ENCODE results near the gene CTNNA2. TPM values are rescaled to one million over a fixed set of nuclear protein-coding genes. Genes with fewer than 3 reads are reported as not detected.

CTNNA2 gene
- polyA plus RNA-seq, 2 of the 4 experiments (the other 2 are of a cell fraction), result 0.50 to 0.94 TPM

- H3K4me1 ChIP-seq, result no peaks in the 10 kb centered on the region
- whole genome bisulfite sequencing (ENCODE audit: missing lambda C conversion rate), result 5% methylated on average over 2 of the region's 2 CpGs
- H3K27ac ChIP-seq, result no peak overlapping the region
- FAIRE-seq, result no peak
- TF ChIP-seq JUNB (IDR thresholded peaks at IDR 0.05) (no peak), KDM5A (IDR thresholded peaks at IDR 0.05) (no peak), HOXA7 (CRISPR knock-in tag; IDR thresholded peaks at IDR 0.05) (no peak), SREBF2 (IDR thresholded peaks at IDR 0.05) (no peak), HEYL (CRISPR knock-in tag; IDR thresholded peaks at IDR 0.05) (no peak), HDAC2 (IDR thresholded peaks at IDR 0.05) (no peak), CHD2 (IDR thresholded peaks at IDR 0.05; ENCODE audit: low read length, partially characterized antibody) (no peak), CTCF (IDR thresholded peaks at IDR 0.05) (no peak), RFX5 (IDR thresholded peaks at IDR 0.05) (no peak), KDM1A (IDR thresholded peaks at IDR 0.05; ENCODE audit: low read depth) (no peak), E2F6 (IDR thresholded peaks at IDR 0.05; ENCODE audit: borderline replicate concordance, low read depth) (no peak), NPAS2 (CRISPR knock-in tag; IDR thresholded peaks at IDR 0.05; ENCODE audit: borderline replicate concordance) (no peak), CHD4 (IDR thresholded peaks at IDR 0.05; ENCODE audit: borderline replicate concordance) (no peak), ZSCAN20 (CRISPR knock-in tag; IDR thresholded peaks at IDR 0.05) (no peak), HES2 (IDR thresholded peaks at IDR 0.05) (no peak), RNF2 (IDR thresholded peaks at IDR 0.05; ENCODE audit: borderline replicate concordance, low read depth) (no peak), NR3C1 (IDR thresholded peaks at IDR 0.05) (no peak), BHLHE40 (IDR thresholded peaks at IDR 0.05; ENCODE audit: low read depth, low read length) (no peak), EP300 (IDR thresholded peaks at IDR 0.05) (no peak)
- DNase-seq (ENCODE audit: low read depth in 1 of 2, low spot score in 1 of 2), result no peak
- H3K9me3 ChIP-seq, result peaks cover 11% of the 10 kb centered on the region; the same call in 2 of the 3 replicates
- no peak overlapping the region for H3K4me3 ChIP-seq
- CTCF ChIA-PET, result no interaction called here
- no peak for ATAC-seq
- no peak overlapping the region for H3K4me2 ChIP-seq
- POLR2A ChIA-PET, result no interaction called here
Observed at GRCh38 chr2:80592106-80592505, 1079.3 kb downstream of the CTNNA2 start.

- TF ChIP-seq MAFK (IDR thresholded peaks at IDR 0.05; ENCODE audit: partially characterized antibody) (peak; percentile 84), CHD4 (IDR thresholded peaks at IDR 0.05; ENCODE audit: borderline replicate concordance) (no peak), HES2 (IDR thresholded peaks at IDR 0.05) (no peak), HEYL (CRISPR knock-in tag; IDR thresholded peaks at IDR 0.05) (no peak), MAZ (IDR thresholded peaks at IDR 0.05; ENCODE audit: borderline replicate concordance, low read depth, low read length) (no peak), MYC (IDR thresholded peaks at IDR 0.05; ENCODE audit: borderline replicate concordance, low read length) (no peak)
- Histone ChIP-seq H3K4me3 (no peak overlapping the region), H3K27ac (no peak overlapping the region), H3K4me1 (no peaks in the 10 kb centered on the region), H3K9me3 (peaks cover 11% of the 10 kb centered on the region; the same call in 1 of the 3 replicates), H3K4me2 (no peak overlapping the region)
- FAIRE-seq (no peak), ATAC-seq (no peak), DNase-seq (ENCODE audit: low read depth in 1 of 2, low spot score in 1 of 2) (no peak)
- CTCF ChIA-PET, result no interaction called here
- POLR2A ChIA-PET, result no interaction called here
Observed at GRCh38 chr2:80610108-80610507, 1097.3 kb downstream of the CTNNA2 start.

- ChIA-PET CTCF (no interaction called here), POLR2A (no interaction called here)
- DNase-seq (ENCODE audit: low read depth in 1 of 2, low spot score in 1 of 2) (no peak), FAIRE-seq (no peak), ATAC-seq (no peak)
- TF ChIP-seq RNF2 (IDR thresholded peaks at IDR 0.05; ENCODE audit: borderline replicate concordance, low read depth) (no peak), EP300 (IDR thresholded peaks at IDR 0.05) (no peak), PHF8 (IDR thresholded peaks at IDR 0.05; ENCODE audit: borderline replicate concordance, low read depth) (no peak), CBX2 (IDR thresholded peaks at IDR 0.05; ENCODE audit: borderline replicate concordance, low read depth) (no peak), HEYL (CRISPR knock-in tag; IDR thresholded peaks at IDR 0.05) (no peak), ZFP36 (IDR thresholded peaks at IDR 0.05; ENCODE audit: borderline replicate concordance, partially characterized antibody) (no peak), MYC (IDR thresholded peaks at IDR 0.05; ENCODE audit: borderline replicate concordance, low read length) (no peak), RCOR1 (IDR thresholded peaks at IDR 0.05; ENCODE audit: low read depth, low read length) (no peak), JUNB (IDR thresholded peaks at IDR 0.05) (no peak), TP53 (CRISPR knock-in tag; IDR thresholded peaks at IDR 0.05) (no peak), ZSCAN20 (CRISPR knock-in tag; IDR thresholded peaks at IDR 0.05) (no peak), ATOH8 (CRISPR knock-in tag; IDR thresholded peaks at IDR 0.05; ENCODE audit: low read depth) (no peak), CHD4 (IDR thresholded peaks at IDR 0.05; ENCODE audit: borderline replicate concordance) (no peak)
- Histone ChIP-seq H3K4me3 (no peak overlapping the region), H3K4me2 (no peak overlapping the region), H3K4me1 (no peaks in the 10 kb centered on the region), H3K9me3 (no peaks in the 10 kb centered on the region; the same call in 2 of the 3 replicates), H3K27ac (no peak overlapping the region)
- WGBS (ENCODE audit: missing lambda C conversion rate), result 6% methylated on average over 3 of the region's 3 CpGs
Observed at GRCh38 chr2:80621656-80622055, 1108.8 kb downstream of the CTNNA2 start.

Data from A549 (cell line).